OCI-LY7 (cell line): ENCODE results near the gene SLC6A4. TPM values are rescaled to one million over a fixed set of nuclear protein-coding genes. Genes with fewer than 3 reads are reported as not detected.

ENCODE experiments used
- BruUV-seq: library from RNA; stranded (reverse); fragments of 400-500 nt; replicated peaks from 2 replicates; lab custom pipeline; 2021; lab: Mats Ljungman, UMichigan
- CTCF ChIA-PET: fragments of 300-600 bp; sonication (Branson Sonifier 250); formaldehyde crosslinking; loops from one replicate; lab custom pipeline; 2022; ENCODE audit warnings: antibody characterized with exemption; ENCODE audit not compliant: unreplicated experiment; lab: Charles Lee
- POLR2A ChIA-PET: fragments of 300-600 bp; sonication (Branson Sonifier 250); formaldehyde crosslinking; loops from one replicate; lab custom pipeline; 2022; ENCODE audit warnings: antibody characterized with exemption; lab: Charles Lee
- DNase-seq: peaks from one replicate; pipeline ENCODE4 v3.0.0-alpha.2; 2015; ENCODE audit warnings: low spot score
- H2AFZ ChIP-seq: fragments of 200-600 bp; sonication (generic), shearing (Covaris generic); 2 replicates; pipeline ENCODE4 v1.6.1; 2014; ENCODE audit warnings: mild to moderate bottlenecking, antibody characterized with exemption, low read length, moderate library complexity
- H3K27ac ChIP-seq: fragments of 200-600 bp; sonication (generic); 2 replicates; pipeline ENCODE4 v1.5.1; 2014; ENCODE audit warnings: mixed run types, low read depth, mild to moderate bottlenecking, moderate library complexity, low read length, inconsistent platforms; ENCODE audit not compliant: poor library complexity, severe bottlenecking
- H3K36me3 ChIP-seq: fragments of 200-600 bp; sonication (generic); 2 replicates; pipeline ENCODE4 v1.6.1; 2014; ENCODE audit warnings: mild to moderate bottlenecking, antibody characterized with exemption, low read length, moderate library complexity, mixed read lengths; ENCODE audit not compliant: insufficient read depth
- H3K4me1 ChIP-seq: fragments of 200-600 bp; sonication (generic); 2 replicates; pipeline ENCODE4 v1.5.1; 2014; ENCODE audit warnings: mild to moderate bottlenecking, low read length; ENCODE audit not compliant: insufficient read depth, poor library complexity, severe bottlenecking
- H3K4me2 ChIP-seq: fragments of 200-600 bp; sonication (generic); 2 replicates; pipeline ENCODE4 v1.6.1; 2014; ENCODE audit warnings: mild to moderate bottlenecking, low read length
- H3K4me3 ChIP-seq: fragments of 200-600 bp; sonication (generic); 2 replicates; pipeline ENCODE4 v1.5.1; 2014; ENCODE audit warnings: mild to moderate bottlenecking, low read depth, low read length; ENCODE audit not compliant: poor library complexity, severe bottlenecking
- H3K79me2 ChIP-seq: fragments of 200-600 bp; sonication (generic); 2 replicates; pipeline ENCODE4 v1.6.1; 2016; ENCODE audit warnings: low read depth, mild to moderate bottlenecking, low read length, moderate library complexity, mixed read lengths; ENCODE audit not compliant: insufficient read depth
- H3K9me2 ChIP-seq: fragments of 200-600 bp; sonication (generic); 2 replicates; pipeline ENCODE4 v1.6.1; 2016; ENCODE audit warnings: mild to moderate bottlenecking, low read length, mixed read lengths; ENCODE audit not compliant: insufficient read depth
- H3K9me3 ChIP-seq: fragments of 200-600 bp; sonication (generic); 2 replicates; pipeline ENCODE4 v1.6.1; 2014; ENCODE audit warnings: mild to moderate bottlenecking, mixed run types, low read length, mixed read lengths
- H4K20me1 ChIP-seq: fragments of 200-600 bp; sonication (generic); 2 replicates; pipeline ENCODE4 v1.6.1; 2014; ENCODE audit warnings: mild to moderate bottlenecking, antibody characterized with exemption, low read length, moderate library complexity, mixed read lengths; ENCODE audit not compliant: insufficient read depth
- CTCF ChIP-seq: fragments of 200-600 bp; sonication (generic); conservative IDR thresholded peaks from 2 replicates; pipeline ENCODE4 v1.5.1; 2014; ENCODE audit warnings: mild to moderate bottlenecking, antibody characterized with exemption, low read length, moderate library complexity, mixed read lengths
- EZH2phosphoT487 ChIP-seq: fragments of 200-600 bp; sonication (generic); IDR thresholded peaks from 2 replicates; pipeline ENCODE4 v1.6.1; 2018; ENCODE audit warnings: low read depth, borderline replicate concordance, mild to moderate bottlenecking, mixed run types, antibody characterized with exemption, low read length, moderate library complexity, mixed read lengths
- intact Hi-C: fragments of 100-400 bp; cut with micrococcal nuclease; formaldehyde crosslinking; loops from one replicate; pipeline ENCODE4 v1.10.0; 2022; ENCODE audit not compliant: unreplicated experiment
- total RNA-seq, 2 experiments: library from RNA; depleted of rRNA in 1 of 2; stranded (reverse); fragments of >200 nt in 1 of 2; shearing (Covaris generic) in 1 of 2; gene quantifications; 2 replicates each; pipeline ENCODE4 v1.2.3, GENCODE V29; 2014 to 2022

The SLC6A4 gene
- total RNA-seq, 2 experiments from 2014 or later, result 0.09 TPM; not detected in 1

- intact Hi-C loops, result no loop called here
- Histone ChIP-seq H4K20me1 (no peaks in the 10 kb centered on the region), H3K79me2 (no peaks in the 10 kb centered on the region), H3K9me3 (no peaks in the 10 kb centered on the region), H3K4me3 (no peak overlapping the region), H3K4me2 (no peak overlapping the region), H3K27ac (no peak overlapping the region), H2AFZ (no peak overlapping the region), H3K4me1 (no peaks in the 10 kb centered on the region), H3K36me3 (no peaks in the 10 kb centered on the region), H3K9me2 (no peaks in the 10 kb centered on the region)
- POLR2A ChIA-PET, result interaction anchor here (1.1 kb wide), 1 partner anchor 116 kb away, joined by 3 read pairs; no protein-coding TSS in a partner anchor
- CTCF ChIA-PET, result no interaction called here
- no peak for DNase-seq
- no TSS peak for BruUV-seq
- TF ChIP-seq CTCF, result no peak
- no peak for TF ChIP-seq EZH2phosphoT487
These were observed 22.7 kb downstream of the SLC6A4 start for GRCh38 chr17:30212750-30213149.

- POLR2A ChIA-PET, result no interaction called here
These were observed 24.1 kb downstream of the SLC6A4 start for GRCh38 chr17:30211371-30211770.

More at GRCh38 chr17:30211371-30211770, 24.1 kb downstream of the SLC6A4 start:
- DNase-seq, result no peak
- H3K27ac ChIP-seq, result no peak overlapping the region
- no peaks in the 10 kb centered on the region for H3K4me1 ChIP-seq
- CTCF ChIA-PET, result no interaction called here
- no TSS peak for BruUV-seq
- intact Hi-C loops, result no loop called here
- no peaks in the 10 kb centered on the region for H3K9me2 ChIP-seq
- H4K20me1 ChIP-seq, result no peaks in the 10 kb centered on the region
- H3K9me3 ChIP-seq, result no peaks in the 10 kb centered on the region
- no peaks in the 10 kb centered on the region for H3K79me2 ChIP-seq
- TF ChIP-seq CTCF (no peak), EZH2phosphoT487 (no peak)
- no peaks in the 10 kb centered on the region for H3K36me3 ChIP-seq
- no peak overlapping the region for H3K4me2 ChIP-seq
- H3K4me3 ChIP-seq, result no peak overlapping the region
- no peak overlapping the region for H2AFZ ChIP-seq
